ENCODE results near the gene CTDSPL.

DNA sequence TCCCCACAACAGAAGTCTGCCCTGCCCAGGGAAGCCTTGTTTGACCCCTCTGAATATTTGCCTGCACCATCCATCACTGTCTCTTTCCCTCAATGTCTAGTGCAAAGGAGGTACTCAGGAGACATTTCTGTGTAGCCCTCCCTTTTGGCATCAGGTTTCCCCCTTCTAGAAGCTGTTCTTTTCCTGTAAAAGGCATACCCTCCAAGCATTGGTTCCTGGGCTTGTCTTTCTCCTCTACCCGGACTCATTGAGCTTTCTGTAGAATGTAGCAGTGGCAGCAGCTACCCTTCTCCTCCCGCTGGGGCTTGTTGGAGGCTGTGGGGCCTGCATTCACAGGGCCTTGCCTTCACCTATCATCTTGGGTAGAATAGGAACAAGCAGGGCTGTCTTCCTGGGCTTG is 63.5 kb downstream of the CTDSPL start:
- TF ChIP-seq, protein P1, sequence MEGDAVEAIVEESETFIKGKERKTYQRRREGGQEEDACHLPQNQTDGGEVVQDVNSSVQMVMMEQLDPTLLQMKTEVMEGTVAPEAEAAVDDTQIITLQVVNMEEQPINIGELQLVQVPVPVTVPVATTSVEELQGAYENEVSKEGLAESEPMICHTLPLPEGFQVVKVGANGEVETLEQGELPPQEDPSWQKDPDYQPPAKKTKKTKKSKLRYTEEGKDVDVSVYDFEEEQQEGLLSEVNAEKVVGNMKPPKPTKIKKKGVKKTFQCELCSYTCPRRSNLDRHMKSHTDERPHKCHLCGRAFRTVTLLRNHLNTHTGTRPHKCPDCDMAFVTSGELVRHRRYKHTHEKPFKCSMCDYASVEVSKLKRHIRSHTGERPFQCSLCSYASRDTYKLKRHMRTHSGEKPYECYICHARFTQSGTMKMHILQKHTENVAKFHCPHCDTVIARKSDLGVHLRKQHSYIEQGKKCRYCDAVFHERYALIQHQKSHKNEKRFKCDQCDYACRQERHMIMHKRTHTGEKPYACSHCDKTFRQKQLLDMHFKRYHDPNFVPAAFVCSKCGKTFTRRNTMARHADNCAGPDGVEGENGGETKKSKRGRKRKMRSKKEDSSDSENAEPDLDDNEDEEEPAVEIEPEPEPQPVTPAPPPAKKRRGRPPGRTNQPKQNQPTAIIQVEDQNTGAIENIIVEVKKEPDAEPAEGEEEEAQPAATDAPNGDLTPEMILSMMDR (IDR thresholded peaks at IDR 0.05; ENCODE audit: insufficient read depth, low read length): no peak
- TF ChIP-seq, protein P2, sequence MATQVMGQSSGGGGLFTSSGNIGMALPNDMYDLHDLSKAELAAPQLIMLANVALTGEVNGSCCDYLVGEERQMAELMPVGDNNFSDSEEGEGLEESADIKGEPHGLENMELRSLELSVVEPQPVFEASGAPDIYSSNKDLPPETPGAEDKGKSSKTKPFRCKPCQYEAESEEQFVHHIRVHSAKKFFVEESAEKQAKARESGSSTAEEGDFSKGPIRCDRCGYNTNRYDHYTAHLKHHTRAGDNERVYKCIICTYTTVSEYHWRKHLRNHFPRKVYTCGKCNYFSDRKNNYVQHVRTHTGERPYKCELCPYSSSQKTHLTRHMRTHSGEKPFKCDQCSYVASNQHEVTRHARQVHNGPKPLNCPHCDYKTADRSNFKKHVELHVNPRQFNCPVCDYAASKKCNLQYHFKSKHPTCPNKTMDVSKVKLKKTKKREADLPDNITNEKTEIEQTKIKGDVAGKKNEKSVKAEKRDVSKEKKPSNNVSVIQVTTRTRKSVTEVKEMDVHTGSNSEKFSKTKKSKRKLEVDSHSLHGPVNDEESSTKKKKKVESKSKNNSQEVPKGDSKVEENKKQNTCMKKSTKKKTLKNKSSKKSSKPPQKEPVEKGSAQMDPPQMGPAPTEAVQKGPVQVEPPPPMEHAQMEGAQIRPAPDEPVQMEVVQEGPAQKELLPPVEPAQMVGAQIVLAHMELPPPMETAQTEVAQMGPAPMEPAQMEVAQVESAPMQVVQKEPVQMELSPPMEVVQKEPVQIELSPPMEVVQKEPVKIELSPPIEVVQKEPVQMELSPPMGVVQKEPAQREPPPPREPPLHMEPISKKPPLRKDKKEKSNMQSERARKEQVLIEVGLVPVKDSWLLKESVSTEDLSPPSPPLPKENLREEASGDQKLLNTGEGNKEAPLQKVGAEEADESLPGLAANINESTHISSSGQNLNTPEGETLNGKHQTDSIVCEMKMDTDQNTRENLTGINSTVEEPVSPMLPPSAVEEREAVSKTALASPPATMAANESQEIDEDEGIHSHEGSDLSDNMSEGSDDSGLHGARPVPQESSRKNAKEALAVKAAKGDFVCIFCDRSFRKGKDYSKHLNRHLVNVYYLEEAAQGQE (IDR thresholded peaks at IDR 0.05; ENCODE audit: insufficient replicate concordance, low read depth): no peak
- no peak for TF ChIP-seq POLR2AphosphoS5 (IDR thresholded peaks at IDR 0.05; ENCODE audit: low read depth)

Measured in HL-60 (cell line).